NCI-H1436 treated with DMSO at 0.1 percent for 48 hours (cell line): Measurements from ENCODE around the gene ELK4.

Source experiments
- DNase-seq: peaks from one replicate; lab custom pipeline; 2025; lab: John Stamatoyannopoulos, UW

The ELK4 gene

DNA sequence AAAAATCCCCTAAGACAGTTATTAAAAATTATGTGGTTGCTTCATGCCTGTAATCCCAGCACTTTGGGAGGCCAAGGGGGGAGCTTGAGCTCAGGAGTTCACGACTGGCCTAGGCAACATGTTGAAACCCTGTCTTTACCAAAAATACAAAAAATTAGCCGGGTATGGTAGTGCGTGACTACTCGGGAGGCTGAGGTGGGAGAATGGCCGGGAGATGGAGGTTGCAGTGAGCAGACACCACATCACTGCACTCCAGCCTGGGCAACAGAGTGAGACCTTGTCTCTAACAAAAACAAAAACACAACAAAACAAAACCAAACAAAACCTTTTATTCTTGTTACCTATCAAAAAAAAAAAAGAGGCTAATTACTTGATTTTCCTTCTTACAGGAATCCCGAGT is 2.1 kb downstream of the ELK4 start:
- DNase-seq: no peak

DNA sequence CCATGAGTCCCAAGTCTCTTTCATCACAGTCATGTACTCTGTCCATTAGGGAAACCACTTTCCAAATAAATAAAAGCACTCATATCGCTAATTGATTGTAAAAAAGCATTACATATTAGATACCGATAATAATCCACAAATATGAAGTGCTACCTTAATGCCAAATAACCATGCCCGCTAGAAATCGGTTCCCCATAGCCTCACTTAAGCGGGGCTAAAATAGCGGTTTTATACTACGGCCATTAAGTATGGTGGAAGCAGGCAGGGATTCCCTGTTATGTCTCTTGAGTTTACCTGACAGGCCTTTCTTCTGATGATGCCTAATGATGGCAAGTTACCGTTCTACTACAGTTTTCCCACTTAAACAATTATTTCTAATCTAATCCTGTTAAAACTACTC is 3.9 kb downstream of the ELK4 start:
- no peak for DNase-seq

- no peak for DNase-seq
Observed at GRCh38 chr1:205626216-205626615, 5.6 kb downstream of the ELK4 start.

DNA sequence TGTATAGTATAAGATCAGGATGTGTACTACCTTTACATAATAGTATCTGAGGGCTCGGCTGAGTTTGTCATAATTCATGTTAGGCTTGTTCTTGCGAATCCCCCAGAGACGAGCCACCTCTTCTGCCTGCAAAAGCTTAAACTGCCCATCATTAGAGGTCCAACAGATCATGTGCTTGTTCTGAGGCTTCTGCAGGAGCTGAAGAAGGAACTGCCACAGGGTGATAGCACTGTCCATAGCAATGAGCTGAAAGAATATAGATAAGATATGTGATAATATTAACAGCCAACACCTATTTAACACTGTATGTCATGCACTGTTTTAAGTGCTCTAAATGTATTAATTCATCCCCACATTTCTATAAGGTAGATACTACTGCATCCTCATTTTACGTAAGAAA is 8.2 kb downstream of the ELK4 start:
- no peak for DNase-seq

DNA sequence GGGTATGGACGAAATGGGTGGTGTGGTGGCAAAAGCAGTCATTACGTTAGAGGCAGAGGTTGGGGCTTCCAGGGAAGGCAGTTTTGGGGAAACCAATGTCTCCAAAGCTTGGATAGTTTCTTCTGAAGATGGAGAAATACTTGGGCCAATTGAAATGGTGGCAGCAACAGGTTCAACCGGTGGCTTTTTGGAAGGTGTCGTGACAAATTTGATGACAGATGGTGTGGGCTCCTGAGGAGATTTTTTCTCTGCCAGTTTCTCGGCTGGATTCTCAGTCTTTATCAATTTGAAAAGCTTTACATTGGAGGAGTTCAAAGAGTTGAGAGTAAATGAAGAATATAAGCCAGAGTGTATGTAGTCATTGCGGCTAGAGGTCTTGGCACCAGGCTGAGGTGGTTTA is 11.5 kb downstream of the ELK4 start:
- no peak for DNase-seq

DNA sequence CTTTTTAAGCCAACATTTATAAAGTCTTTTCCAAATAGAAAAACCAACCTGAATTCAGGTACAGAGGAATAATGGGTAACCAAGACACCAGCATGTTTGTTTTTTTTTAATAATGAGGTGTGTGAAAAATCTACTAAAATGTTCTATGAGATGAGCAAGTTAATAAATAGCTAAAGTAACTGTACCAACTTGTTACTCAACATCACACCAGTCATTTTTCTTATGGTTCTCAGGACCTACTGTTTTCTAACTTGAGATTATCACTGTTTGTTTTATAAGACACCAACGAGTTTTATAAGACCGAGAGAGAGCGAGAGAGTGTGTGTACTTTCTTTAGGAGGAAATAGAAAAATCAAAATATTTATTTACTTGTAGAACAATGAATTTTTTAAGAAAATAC is 12.4 kb downstream of the ELK4 start:
- DNase-seq: no peak

- DNase-seq: no peak
Observed at GRCh38 chr1:205616563-205617293, 15.1 kb downstream of the ELK4 start.

DNA sequence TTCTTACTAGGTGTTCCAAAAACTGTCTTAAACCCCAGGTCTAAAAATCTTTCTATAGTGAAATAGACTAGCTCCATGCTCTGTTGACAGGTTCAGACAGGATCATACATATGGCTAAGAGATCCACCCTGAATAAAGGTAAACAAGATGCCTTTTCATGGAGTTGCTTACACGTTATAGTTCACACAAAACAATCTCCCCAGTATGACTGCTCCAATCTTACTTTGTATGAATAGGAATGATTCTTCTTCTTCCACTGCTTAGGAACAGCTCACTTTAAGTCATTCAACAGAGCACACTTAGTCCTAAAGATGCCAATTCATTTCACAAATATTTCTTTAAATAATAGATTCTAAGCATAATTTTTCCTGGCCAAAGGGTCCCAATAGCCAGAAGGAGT is 16.0 kb downstream of the ELK4 start:
- no peak for DNase-seq

- no peak for DNase-seq
Observed at GRCh38 chr1:205613854-205614412, 17.9 kb downstream of the ELK4 start.

GRCh38 chr1:205612556-205612955 is 19.3 kb downstream of the ELK4 start:
- no peak for DNase-seq

DNA sequence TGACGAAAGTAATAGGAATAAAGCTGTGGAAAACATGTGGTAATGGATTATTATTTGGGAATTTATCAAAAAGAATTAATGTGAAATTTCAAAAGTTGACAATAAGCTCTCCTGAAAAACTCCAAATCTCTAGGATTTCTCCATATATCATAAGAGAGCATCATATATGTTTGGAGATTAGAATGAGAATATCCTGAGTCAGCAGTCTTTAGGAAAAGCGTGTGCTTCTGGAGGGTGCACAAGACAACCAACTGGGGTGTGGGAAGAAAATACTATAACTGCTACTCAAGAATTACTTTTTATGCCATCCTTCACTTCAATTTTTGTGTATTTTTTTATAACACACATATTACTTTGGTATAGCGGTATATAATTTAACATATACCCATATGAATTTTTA is 19.7 kb downstream of the ELK4 start:
- DNase-seq: no peak

DNA sequence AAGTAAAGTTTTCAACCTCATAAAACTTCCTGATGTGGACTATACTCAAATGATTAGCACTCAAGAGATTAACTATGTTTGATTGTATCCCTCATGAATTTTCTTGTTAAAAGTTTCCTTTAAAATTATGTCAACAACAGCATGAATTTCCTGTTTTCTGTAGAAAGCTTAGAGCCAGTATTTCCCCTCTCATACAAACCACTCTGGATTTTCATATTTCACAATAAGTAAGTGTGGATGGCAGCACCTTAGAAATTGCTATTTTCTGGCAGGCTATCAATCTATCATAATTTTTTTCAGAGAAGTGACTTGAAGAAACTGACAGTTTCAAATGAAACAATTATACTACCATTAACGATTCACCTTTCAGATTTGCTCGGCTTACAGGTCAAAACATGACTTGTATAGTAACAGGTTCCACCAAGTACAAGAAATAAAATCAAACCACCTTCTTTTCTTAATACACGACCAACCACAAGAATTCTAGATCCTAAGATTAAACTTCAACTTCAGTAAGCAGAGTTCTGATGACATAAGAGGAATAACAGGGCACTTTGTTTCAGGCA is 20.8 kb downstream of the ELK4 start:
- DNase-seq: no peak

DNA sequence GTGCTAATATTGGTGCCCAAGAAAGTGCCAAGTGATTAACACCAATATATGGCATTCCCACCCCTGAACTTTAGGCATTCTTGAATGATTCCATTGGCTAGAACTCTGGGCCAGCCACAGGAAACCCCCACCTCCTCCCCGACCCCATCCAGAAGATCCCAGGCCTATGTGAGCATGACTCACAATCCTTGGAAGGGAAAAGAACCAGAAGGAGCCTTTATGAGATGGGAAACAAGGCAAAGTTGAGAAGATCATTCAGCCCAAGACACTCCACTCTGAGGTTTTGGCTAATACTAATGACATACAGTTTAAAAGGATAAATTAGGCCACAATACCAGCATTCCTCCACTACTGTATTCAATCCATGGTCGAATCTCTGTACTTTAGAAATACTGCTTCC is 21.8 kb downstream of the ELK4 start:
- DNase-seq: no peak

- DNase-seq: no peak
Observed at GRCh38 chr1:205604825-205605505, 26.8 kb downstream of the ELK4 start.

DNA sequence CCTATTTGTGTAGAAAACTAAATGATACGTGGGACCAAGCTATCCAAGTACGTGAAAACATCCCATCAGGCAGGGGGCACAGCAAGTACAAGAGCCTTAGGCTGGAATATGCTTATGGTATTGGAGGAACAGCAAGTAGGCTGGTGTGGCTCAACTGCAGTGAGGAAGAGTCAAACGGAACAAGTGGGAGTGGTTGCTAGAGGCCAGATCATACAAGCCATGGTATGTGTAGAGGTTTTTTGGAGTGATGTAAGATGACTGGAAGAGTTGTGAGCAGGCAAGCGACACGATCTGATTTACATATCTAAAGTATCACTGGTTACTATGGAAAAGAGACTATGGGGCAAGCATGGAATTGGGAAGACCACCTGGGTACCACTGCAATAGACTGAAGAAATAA is 27.8 kb downstream of the ELK4 start:
- DNase-seq: no peak

DNA sequence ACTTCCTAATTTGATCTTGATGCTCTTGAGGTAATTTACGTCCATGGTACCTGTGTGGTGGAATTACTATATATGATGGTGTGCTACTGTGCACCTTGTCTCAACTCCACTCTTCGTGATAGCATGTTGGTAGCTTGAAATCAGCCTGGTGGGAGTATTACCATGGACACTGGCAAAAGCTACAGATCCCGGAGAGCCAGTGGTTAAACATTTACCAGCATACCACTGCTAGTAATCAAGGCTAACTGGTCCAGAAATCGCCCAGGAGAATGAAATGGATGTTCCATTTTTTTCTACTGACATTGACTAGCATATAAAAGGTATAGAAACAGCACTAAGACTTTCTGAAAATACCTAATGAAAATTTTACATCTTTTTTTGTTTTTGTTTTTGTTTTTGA is 30.6 kb downstream of the ELK4 start:
- no peak for DNase-seq

DNA sequence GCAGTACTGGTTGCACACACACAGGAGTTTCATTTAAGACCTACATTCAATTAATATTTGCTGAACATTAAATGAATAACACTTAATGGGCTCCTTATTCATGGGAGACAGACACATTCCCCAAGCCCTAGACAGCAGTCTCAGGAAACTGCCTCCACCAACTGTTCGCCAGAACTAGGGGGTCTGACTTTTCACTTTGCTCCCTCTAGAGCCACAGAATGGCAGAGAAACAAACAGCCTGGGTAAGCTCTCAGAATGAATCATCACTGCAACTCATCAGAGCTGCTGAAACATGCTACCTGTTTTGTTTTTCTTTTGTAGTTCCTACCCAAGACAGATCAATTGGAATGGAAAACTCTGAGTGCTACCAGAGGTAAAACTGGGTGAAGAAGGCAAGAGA is 31.7 kb downstream of the ELK4 start:
- DNase-seq: no peak

DNA sequence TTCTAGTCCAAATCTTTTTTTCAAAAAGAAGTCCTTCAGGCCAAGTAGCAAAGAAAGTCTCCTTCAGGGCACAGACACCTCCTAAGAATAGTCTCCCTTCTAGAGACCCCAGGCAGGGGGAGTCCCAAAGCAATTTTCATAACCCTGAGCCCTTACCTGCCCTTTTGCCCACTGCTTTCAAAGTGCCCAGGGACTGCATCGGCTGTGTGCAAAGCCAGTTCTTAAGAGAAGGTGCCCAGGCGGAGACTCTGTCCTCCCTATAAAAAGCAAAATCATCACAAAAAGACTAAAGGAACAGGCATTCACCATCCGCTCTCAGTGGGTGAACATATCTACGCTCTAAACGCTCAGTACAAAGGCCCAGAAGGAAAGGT is 32.2 kb downstream of the ELK4 start:
- DNase-seq: no peak

DNA sequence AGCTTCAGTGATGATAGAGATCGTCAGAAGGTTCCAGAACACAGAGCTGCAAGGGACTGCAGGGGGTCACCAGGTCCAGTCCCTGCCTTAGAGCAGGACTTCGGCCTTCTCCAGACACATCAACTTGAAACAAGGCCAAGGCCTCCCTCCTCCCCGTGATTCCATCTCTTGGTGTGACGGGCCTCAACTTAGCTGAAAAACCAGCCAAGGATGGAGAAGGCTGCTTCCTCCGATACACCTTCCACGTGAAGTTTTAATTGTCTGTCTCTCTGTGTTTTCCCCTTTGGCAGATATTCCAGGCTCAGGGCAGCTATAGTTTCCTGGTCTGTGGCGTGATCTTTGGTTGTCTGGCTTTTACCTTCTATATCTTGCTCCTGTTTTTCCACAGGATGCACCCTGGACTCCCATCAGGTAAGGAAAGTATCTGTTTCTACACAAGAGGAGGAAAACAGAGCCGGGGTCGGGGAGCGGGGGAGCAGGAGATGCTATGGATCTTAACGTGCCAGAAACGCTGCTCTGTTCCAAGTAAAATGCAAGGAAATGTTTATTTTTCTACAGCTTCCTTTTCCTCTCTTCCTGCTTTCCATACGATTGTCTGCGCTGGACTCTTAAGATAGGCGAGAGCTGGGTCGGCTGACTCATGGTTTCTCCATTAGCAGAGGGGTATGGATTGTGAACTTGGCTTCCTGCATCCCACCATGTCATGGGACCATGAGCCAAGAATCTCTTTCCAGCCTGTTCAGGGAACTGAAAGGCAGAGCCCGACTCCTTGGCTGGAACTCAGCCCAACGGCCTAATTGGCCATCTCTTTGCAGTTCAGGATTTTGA is 32.8 kb downstream of the ELK4 start:
- DNase-seq: no peak

GRCh38 chr1:205597691-205598314 is 34.0 kb downstream of the ELK4 start:
- no peak for DNase-seq

GRCh38 chr1:205596876-205597275 is 34.9 kb downstream of the ELK4 start:
- no peak for DNase-seq

DNA sequence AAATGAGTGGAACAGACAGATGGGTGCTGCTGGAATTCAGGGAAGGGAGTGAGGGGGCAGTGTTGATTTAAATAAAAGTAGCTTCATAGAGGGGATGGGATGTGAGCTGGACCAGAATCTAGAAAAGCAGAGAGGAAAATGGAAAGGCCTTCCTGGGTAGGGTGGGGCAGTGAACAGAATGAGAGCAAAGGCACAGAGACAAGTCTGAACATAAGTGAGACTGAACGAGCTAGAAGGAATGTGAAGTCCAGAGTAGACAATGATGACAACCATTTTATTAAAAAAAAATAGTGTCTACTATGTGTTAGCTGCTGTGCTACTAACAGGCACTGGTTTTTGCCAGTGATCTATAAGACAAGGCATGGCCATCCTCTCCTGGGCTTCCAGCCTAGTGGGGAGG is 36.0 kb downstream of the ELK4 start:
- no peak for DNase-seq
